HG02840 (cell line): ENCODE data around the gene MSLN.

Source experiments
- ATAC-seq: cut with Tn5 transposase; IDR thresholded peaks from one replicate; pipeline ENCODE4 v1.9.1; 2021; ENCODE audit warnings: mild to moderate bottlenecking, moderate library complexity, moderate number of reproducible peaks; ENCODE audit not compliant: unreplicated experiment, low FRiP score

MSLN gene

DNA sequence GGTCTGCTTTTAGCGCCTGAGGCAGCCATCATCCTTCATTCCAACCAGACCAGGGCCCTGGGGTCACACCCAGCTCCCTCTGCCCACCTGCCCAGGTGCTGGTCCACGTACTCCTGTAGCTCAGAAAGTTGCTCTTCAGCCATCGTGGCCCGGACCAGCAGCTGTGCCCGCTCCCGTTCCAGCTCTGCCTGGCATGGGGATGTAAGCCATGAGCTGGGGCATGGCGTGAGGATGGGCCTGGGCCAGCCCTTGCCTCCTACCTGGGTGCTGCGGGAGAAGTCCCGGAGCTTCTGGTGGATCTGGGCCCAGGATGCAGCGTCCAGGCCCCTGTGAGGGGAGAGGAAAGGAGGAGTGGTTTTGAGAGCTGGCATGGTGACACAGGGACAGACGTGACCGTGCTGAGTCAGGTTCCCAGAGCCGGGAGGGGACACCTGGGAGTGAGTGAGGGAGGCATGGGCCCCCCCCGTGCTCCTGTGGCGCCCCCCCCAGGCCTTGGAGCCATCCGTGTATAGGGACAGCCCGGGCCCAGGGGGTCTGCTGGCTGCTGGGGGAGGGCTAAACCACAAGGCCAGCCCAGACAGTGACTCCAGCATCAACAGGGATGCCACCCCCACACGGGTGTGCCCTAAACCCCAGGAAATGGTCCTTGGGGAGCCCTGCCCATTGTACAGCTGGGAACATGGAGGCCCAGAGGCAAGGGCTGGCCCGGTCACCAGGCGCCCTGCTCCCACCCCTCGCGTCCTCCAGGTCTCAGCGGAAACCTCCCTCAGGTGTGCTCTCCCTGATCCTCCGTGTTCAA is 37.5 kb upstream of the MSLN start:
- no peak for ATAC-seq

DNA sequence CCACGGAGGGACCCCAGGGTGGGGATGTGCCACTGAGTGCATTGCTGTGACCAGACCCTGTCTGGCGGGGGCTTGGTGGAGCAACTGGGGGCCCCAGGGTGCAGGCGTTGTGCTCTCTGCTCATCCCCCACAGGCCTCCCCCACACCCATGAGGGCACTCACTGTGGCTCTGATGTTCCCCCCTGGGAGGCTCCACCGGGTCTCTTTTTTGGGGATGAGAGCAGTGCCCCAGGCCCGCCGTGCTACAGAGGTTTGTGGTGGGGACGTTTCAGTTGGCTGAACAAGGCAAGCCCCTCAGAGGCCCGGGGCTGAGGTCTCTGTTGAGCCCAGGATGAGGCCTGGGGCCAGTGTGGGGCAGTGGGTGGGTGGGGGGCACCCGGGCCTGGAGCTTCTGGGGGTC is 36.8 kb upstream of the MSLN start:
- no peak for ATAC-seq

DNA sequence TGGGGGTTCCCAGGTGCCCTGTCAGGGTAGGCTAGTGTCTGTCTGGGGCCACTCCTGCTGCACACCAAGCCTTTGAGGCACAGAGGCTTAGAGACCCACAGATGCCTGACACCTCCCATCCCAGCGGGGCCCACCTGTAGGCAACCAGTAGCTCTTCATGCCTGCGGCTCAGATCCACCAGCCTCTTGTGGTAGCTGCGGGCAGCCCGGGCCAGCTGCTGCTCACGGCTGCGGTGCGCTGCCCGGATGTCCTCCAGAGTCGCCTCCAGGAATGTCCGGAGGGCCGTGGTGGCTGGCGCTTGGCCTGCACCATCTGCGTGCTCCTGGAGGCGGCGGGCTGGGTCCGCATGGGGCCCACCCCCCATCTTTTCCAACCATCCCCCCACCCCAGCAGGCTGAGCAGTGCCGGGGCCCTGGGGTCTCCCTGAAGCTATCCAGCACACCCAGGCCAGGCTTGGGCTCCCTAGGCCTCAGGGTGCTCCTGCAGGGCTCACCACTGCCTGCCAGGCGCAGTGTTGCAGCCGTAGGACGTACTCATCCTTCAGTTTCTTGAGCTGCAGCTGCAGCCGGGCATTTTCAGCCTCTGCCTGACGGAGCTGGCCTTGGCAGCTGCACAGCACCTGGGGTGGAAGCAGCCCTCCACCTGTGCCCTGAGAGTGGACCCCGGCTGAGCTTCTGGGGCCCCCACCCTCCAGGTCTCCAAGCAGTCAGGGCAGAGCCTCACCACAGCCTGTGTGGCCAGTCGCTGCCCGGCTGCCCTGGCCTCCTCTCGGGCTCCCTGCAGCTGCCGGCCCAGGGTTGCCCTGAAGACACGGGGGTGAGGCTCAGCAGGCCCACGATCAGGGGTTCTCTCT is 36.1 kb upstream of the MSLN start:
- no peak for ATAC-seq

DNA sequence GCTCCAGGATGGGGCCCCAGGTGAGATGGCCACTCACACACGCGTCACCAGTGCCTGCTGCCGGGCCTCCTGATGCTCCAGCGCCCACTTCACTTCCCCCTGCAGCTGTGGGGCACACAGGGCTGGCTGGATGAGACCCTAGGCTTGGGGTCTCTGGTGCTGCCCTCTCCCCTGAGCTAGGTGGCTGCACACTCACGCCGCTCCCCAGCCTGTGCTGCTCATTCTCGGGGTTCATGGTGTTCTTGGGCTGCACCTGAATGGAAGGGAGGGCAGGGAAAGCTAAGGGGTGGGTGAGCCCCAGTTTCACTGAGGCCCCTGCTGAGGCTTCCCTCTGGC is 35.5 kb upstream of the MSLN start:
- no peak for ATAC-seq

DNA sequence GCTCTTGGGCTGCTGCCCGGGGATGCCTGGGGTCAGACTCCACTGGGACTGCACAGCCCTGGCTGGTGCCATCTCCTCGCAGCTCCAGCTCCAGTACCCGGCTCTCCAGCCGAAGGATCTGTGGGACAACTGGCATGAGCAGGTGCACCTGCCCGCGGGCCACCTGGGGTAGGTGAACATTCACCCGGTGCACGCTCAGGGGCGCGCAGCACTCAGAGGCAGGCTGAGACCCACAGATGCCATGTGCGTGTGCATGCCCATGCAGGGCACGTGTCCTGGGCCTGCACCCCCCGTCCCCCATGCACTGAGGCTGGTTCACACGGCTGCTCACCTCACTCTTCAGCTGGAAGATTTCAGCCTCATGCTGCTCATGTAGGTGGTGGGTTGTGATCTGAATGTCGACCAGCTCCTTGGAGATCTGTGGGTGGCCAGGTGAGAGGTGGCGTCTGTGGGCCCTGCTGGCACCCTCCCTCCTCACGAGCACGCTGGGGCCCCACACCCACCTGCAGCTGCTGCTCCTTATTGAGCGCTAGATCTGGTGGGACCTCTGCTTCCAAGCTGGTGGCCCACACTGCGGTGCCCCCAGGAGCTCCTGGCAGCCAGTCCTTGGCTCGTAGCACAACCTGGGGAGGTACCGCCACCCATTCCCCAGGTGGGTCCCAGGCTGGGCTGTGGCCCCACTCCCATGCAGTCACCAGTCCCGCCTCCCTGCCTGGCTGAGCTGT is 34.9 kb upstream of the MSLN start:
- ATAC-seq, result no peak

DNA sequence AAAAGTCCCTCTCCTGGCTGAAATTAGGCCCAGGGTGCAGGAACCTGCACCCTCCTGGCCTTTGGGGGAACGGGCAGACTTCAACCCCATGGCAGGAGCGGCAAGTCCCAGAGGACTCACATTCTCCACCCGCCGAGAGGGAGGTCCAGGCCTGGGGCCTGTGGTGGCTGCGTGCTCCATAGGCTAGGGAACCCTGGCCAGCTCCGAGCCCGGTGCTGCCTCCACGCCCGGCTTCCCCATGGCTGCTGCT is 34.4 kb upstream of the MSLN start:
- ATAC-seq, result no peak

DNA sequence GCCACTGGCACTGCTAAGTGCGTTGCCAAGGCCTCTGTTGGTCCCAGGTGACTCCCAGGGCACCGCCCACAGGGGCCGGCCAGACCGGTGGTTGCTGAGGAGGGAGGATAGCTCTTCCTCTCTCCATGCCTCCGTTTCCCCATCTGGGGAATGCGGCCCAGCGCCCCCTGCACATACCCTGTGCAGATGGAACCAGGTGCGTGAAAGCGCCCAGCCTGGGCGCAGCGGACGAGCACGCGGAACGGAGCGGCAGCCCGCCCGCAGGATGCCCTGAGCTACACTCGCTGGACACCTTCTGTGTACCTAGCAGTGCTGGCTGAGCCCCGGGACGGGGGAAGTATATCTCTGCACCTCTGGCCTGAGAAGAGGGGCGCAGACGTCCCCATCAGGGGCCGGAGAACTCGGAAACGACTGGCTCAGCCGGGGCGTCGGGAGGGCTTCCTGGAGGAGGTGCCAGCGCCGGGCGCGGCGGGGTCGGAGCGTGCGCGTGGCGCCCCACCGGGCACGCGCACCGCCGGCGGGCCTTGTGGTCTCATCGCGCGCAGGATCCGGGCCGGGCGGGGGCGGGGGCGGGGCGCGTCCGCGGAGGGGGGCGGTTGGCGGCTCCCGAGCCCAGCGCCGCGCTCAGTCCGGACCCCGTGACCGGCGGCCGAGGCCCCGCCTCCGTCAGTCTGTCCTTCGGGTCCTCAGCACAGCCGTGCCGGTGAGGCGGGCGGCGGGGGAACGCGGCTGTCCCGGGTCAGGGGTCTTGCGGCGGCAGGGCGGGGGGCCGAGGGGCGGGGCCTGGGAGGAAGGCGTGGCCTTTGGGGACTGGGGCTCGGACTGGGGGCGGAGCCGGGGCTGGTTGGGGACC is 33.9 kb upstream of the MSLN start, which contains the start of the genes CCDC78 and HAGHL:
TSS of gene CCDC78 (minus strand) at position 6 of the 853 bp plus-strand sequence. CDS start 76 bp downstream, outside the sequence.
TSS of gene HAGHL (plus strand) at position 669 of the 853 bp plus-strand sequence. CDS start 404 bp downstream, outside the sequence.
- no peak for ATAC-seq

DNA sequence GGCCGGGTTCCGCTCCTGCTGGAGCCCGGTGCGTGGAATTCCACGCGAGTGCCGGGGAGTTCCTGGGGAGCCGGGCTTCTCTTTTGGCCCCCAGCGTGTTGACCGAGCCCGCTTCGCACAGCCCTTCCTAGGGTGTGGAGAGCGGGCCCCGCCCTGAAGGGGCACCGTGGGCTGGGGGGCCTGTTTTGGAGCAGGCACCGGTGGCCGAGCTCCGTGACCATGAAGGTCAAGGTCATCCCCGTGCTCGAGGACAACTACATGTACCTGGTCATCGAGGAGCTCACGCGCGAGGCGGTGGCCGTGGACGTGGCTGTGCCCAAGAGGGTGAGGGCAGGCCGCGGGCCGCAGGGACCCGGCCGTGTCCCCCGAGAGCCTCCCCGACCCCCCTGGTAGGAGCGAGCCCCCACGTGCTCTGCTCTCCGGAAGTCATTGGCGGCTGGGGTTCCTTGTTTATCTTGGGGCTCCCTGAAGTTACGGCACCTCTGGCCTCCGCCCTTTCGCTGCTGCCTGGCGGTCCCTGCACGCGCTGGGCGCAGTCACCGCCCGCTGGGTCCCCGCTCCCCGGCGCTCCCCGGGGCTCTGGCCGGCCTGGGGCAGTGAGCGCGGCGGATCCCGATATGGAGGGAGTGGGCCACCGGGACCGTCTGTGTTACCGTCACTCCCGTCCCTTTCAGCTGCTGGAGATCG is 33.1 kb upstream of the MSLN start:
- no peak for ATAC-seq

DNA sequence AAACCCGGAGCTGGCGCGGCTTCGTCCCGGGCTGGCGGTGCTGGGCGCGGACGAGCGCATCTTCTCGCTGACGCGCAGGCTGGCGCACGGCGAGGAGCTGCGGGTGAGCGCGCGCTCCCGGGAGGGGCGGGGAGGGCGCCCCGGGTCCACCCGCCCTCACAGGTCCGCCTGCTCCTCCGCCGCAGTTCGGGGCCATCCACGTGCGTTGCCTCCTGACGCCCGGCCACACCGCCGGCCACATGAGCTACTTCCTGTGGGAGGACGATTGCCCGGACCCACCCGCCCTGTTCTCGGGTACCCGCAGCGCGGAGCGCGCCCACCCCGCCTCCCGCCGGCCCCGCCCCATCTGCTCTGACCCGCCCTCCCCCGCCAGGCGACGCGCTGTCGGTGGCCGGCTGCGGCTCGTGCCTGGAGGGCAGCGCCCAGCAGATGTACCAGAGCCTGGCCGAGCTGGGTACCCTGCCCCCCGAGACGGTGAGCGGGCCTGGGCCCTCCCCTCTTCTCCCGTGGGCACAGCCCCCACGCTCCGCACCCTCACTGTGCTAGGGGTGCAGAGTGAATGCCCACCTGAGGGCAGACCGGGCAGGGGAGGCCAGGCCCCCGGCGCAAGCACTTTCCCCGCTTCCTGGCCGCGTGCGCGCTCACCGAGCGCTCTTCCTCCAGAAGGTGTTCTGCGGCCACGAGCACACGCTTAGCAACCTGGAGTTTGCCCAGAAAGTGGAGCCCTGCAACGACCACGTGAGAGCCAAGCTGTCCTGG is 32.2 kb upstream of the MSLN start:
- no peak for ATAC-seq

DNA sequence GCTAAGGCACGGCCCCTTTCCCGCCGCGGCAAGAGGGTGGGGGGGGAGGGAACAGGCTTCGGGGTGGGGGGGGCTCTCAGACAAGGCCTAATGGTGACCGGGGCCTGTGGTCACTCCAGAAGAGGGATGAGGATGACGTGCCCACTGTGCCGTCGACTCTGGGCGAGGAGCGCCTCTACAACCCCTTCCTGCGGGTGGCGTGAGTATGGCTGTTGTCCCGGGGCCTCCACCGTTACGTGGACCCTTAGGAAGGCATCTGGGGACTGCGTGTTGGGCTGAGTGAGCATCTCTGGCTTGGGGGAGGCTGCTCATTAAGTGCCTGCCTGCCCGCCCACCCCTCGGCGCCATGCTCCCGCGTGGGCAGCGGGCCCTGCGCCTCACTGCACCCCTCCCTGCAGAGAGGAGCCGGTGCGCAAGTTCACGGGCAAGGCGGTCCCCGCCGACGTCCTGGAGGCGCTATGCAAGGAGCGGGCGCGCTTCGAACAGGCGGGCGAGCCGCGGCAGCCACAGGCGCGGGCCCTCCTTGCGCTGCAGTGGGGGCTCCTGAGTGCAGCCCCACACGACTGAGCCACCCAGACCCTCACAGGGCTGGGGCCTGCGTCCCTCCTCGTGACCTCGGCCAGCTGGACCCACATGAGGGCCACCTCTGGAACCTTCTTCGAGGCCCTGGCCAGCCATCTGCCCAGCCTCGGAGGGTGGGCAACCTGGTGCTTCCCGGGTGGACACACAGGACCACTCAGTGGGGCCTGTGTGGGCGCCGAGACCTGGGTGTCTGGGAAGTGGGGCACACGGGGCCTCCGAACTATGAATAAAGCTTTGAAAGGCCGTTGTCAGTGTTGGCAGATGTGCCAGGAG is 31.4 kb upstream of the MSLN start:
- ATAC-seq, result no peak

DNA sequence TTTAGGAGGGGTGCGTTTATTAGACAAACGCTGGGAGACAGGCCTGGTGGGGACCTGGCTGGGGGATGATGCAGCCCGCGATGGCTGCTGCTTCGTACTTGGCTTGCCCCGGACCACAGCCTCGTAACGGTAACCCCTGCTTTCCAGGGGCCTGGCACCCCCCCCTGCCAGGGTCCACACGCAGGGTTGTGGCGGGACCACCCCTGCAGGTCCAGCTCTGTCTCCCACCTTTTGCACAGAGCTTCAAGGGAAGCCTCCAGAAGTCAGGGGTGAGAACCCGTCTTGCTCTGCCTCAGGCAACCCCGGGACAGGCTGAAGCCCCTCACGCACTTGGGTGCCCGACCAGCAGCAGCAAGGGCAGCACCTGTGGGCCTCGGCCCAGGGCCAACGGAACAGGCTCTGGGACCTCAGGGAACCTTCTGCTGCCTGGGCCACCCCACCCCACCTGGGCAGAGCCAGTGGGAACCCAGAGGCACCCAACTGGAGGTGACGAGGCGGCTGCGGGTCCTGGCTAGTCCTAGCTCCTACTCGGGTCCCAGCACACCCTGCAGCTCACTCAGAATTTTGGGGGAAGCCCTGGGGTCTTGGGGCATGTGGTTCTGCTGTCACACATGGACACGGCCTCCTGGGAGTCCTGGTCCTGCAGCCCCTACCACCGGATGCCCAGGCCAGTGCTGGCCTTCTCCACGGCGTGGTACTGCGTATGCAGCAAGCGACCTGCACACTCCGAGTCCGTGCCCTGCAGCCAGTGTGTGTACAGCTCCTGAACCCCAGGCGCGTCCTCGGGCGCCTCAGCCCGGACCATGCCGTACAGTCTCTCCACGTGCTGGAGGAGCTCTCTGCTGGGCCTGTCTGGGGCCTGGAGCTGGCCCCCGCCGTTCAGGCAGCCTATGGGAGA is 30.5 kb upstream of the MSLN start:
- ATAC-seq, result no peak

DNA sequence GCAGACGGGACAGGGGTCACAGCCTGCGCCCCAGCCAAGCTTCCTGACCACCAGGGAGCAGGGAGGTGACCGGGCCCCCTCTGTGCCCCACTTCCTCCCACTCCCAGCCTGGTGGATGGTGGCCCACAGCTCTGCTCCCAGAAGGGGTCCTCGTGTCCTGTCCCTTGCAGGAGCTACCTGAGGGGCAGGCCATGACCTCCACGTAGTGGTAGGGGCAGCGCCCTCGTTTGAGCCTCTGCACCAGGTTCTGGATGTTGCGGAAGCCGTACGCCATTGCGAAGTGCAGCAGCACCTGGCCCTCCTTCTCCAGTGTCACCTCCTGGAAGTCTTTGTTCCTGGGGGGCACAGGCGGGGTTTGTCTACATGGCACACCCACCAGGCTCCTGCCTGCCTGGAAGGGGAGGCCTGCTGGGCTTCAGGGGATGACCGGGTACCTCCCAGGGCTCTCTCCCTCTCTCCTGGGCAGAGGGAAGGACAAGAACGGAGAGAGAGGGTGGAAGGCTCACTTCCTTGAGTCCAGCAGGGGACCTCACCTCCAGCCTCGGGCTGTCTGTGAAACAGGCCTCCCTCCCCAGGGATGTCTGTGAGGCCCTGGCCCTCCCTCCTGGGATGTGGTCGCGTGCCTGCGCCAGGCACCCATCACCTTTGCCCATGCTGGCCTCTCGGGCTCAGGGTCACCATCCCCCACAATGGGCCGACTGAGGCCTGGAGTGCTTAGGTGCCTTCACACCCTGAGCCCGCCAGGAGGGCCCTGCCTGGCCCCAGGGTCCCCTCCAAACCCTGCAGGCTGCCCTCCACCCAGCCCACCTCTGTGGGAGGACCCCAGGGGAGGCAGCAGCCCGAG is 29.6 kb upstream of the MSLN start:
- no peak for ATAC-seq

DNA sequence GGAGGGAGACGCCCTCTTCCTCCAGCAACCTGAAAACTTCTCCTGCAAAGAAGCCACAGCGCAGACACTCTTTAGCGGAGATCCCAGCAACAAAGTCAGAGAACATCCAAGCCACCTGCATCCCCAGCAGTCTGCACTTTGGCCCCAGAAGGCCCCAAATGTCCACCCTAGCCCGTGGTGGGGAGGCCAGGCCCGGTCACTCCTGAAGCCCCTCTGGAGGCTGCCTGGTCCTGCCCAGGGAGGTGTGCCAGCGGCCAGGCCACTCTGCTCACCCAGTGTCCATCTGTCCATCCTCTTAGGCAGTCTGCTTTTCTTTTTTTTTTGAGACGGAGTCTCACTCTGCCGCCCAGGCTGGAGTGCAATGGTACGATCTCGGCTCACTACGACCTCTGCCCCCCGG is 28.2 kb upstream of the MSLN start:
- no peak for ATAC-seq

DNA sequence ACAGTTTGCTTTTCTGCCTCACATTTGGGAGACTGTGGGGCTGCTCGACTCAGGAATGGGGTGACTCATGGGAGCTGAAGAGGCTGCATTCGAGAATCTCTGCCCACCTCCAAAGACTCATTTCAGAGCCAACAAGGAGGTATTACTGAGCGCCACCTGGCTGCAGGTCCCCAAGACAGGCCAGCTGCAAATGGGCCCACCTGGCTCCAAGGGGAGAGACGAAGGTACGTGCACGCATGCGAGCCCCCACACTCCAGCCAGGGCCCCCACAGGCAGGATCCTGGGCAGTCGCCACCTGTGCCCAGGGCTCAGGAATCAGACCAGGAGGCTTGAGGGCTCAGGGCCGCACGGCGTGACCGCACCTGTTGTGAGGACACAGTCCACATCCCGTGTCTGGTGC is 27.6 kb upstream of the MSLN start:
- no peak for ATAC-seq

DNA sequence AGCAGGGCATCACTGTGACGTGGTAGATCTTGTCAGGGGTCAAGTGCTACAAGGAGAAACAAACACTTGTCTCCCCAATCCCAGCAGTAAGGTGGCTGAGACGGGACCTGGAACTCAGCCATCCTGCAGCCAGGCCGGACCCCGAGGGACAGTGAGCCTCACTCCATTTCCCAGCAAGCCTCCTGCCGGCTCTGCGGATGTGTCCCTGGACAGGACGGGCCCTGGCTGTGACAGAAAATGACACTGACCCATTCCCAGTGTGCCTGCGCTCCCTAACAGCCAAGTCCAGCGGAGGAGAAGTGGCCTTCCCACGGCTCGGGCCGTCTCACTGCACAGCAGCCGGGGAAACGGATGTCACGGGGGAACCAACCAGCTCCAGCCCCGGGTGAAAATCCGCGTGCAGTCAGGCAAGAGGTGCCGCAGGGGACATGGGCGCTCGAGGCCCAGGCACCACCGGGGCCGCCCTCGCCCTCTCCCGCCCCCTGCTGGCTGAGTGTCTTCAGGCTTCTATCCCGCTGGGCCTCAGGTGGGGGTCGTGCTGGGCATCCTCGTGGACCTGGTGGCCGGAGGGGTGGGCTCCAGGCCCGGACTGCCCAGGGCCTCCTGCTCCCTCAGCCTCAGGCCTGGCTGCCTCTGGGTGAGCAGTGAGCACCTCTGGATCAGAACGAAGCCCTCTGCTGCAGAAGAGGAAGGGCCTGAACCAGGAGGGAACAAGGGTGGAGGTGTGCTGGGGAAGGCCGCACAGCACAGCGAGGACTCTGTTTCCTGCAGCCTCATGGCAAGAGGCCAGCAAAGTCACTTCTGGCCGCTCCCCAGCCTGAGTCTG is 26.9 kb upstream of the MSLN start:
- no peak for ATAC-seq
